MCF 10A (cell line): ENCODE results near the gene C10orf62. TPM values are rescaled to one million over a fixed set of nuclear protein-coding genes. Genes with fewer than 3 reads are reported as not detected.

Experiments used
- BruUV-seq: library from RNA; stranded (reverse); fragments of 400-500 nt; replicated peaks from 2 replicates; lab custom pipeline; 2021; lab: Mats Ljungman, UMichigan
- CTCF ChIA-PET: fragments of 300-600 bp; sonication (Branson Sonifier 250); formaldehyde crosslinking; extraction: SDS; loops from one replicate; lab custom pipeline; 2021; ENCODE audit warnings: antibody characterized with exemption, inconsistent platforms; lab: Yijun Ruan, JAX
- POLR2A ChIA-PET: fragments of 300-600, 350-650 bp; sonication (Branson Sonifier 250); formaldehyde crosslinking; extraction: SDS; loops from one replicate; lab custom pipeline; 2020; ENCODE audit warnings: antibody characterized with exemption, inconsistent platforms; lab: Yijun Ruan, JAX
- DNase-seq: peaks from one replicate; pipeline ENCODE4 v3.0.0-alpha.2; 2018; ENCODE audit not compliant: unreplicated experiment
- H3K27ac Mint-ChIP-seq: one replicate; pipeline ENCODE4 v1.8.0; 2022; ENCODE audit warnings: mild to moderate bottlenecking, low read depth, mixed read lengths; ENCODE audit not compliant: unreplicated experiment
- H3K27me3 Mint-ChIP-seq: one replicate; pipeline ENCODE4 v1.8.0; 2022; ENCODE audit warnings: mixed read lengths; ENCODE audit not compliant: insufficient read depth, unreplicated experiment
- H3K36me3 Mint-ChIP-seq: one replicate; pipeline ENCODE4 v1.8.0; 2022; ENCODE audit warnings: mild to moderate bottlenecking, moderate library complexity, mixed read lengths; ENCODE audit not compliant: insufficient read depth, unreplicated experiment
- H3K4me1 Mint-ChIP-seq: one replicate; pipeline ENCODE4 v1.8.0; 2022; ENCODE audit warnings: mixed read lengths; ENCODE audit not compliant: insufficient read depth, unreplicated experiment
- H3K4me3 Mint-ChIP-seq: one replicate; pipeline ENCODE4 v1.8.0; 2022; ENCODE audit warnings: mild to moderate bottlenecking, moderate library complexity, mixed read lengths; ENCODE audit not compliant: unreplicated experiment
- H3K9me3 Mint-ChIP-seq: one replicate; pipeline ENCODE4 v1.8.0; 2022; ENCODE audit warnings: mixed read lengths; ENCODE audit not compliant: unreplicated experiment
- intact Hi-C: fragments of 100-400 bp; cut with micrococcal nuclease; formaldehyde crosslinking; loops from 2 replicates; pipeline ENCODE4 v1.14.1; 2022
- total RNA-seq: library from RNA; stranded (reverse); gene quantifications from 2 replicates; pipeline ENCODE4 v1.2.3, GENCODE V29; 2022
- TF ChIP-seq, protein P1 (sequence below): fragments of 200-600 bp; IDR thresholded peaks from one replicate; pipeline ENCODE4 v1.8.0; 2022; ENCODE audit warnings: antibody characterized with exemption, mild to moderate bottlenecking; ENCODE audit not compliant: unreplicated experiment

Gene C10orf62
- total RNA-seq, 1 experiment from 2014 or later: 0.26 TPM

DNA sequence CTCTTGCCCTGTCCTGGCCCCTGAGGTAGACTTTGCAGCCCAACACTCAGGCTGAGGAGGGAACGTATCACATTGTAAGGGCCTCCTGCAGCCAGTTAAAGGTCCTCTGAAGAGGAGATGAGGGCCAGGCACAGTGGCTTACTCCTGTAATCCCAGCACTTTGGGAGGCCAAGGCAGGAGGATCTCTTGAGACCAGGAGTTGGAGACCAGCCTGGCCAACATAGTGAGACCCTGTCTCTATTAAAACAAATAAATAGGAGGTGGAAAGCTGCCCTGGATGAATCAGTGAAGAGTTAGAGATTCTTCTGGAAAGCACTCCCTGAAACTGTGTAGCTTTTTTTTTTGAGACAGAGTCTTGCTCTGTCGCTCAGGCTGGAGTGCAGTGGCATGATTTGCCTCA is 2.3 kb upstream of the C10orf62 start:
- H3K4me1 Mint-ChIP-seq: peaks cover 22% of the 10 kb centered on the region
- ChIA-PET CTCF (interaction anchor here (0.9 to 1.5 kb wide), 3 partner anchors 11 to 25 kb away, joined by 3 to 12 read pairs (median 4); no protein-coding TSS in a partner anchor), POLR2A (interaction anchor here (0.6 to 1.3 kb wide), 3 partner anchors 9 to 74 kb away, joined by 3 to 6 read pairs (median 4); no protein-coding TSS in a partner anchor)
- no peaks in the 10 kb centered on the region for H3K9me3 Mint-ChIP-seq
- TF ChIP-seq, protein P1, sequence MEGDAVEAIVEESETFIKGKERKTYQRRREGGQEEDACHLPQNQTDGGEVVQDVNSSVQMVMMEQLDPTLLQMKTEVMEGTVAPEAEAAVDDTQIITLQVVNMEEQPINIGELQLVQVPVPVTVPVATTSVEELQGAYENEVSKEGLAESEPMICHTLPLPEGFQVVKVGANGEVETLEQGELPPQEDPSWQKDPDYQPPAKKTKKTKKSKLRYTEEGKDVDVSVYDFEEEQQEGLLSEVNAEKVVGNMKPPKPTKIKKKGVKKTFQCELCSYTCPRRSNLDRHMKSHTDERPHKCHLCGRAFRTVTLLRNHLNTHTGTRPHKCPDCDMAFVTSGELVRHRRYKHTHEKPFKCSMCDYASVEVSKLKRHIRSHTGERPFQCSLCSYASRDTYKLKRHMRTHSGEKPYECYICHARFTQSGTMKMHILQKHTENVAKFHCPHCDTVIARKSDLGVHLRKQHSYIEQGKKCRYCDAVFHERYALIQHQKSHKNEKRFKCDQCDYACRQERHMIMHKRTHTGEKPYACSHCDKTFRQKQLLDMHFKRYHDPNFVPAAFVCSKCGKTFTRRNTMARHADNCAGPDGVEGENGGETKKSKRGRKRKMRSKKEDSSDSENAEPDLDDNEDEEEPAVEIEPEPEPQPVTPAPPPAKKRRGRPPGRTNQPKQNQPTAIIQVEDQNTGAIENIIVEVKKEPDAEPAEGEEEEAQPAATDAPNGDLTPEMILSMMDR: no peak
- no peaks in the 10 kb centered on the region for H3K27me3 Mint-ChIP-seq
- no peak overlapping the region for H3K4me3 Mint-ChIP-seq
- peaks cover 5% of the 10 kb centered on the region for H3K36me3 Mint-ChIP-seq
- DNase-seq: no peak
- intact Hi-C loops: no loop called here
- BruUV-seq: no TSS peak
- no peak overlapping the region for H3K27ac Mint-ChIP-seq

DNA sequence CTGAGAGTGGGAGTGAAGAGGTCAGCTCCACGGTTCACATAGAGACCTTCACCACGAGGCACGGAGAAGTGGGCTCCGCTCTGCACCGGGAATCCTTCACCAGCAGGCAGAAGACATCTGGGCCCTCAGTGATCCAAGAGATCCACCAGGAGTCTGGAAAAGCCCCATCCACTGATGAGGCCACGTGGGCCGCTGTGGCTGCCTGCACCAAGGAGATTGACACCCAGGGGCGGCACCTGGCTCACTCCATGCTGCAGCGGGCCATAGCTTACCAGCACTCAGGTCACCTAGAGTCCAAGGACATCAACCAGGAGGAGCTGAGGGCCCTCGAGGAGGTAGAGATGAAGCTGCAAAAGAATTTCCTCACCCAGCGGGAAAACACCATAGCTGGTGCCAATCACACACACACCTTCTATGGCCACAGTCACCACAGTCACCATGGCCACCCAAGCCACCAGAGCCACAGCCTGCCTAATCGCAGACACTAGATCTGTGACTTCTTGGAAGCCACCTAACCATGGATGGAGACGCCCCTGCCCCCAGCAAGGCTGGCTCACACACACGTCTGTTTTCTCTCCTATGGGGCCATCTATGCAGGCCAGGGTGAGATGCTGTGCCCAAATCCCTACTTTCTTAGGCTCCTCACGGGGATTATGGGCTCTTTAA is 694 bp downstream of the C10orf62 start:
- Mint-ChIP-seq H3K36me3 (peaks cover 5% of the 10 kb centered on the region), H3K4me3 (no peak overlapping the region), H3K27me3 (no peaks in the 10 kb centered on the region), H3K9me3 (no peaks in the 10 kb centered on the region), H3K27ac (no peak overlapping the region), H3K4me1 (peaks cover 7% of the 10 kb centered on the region)
- CTCF ChIA-PET: interaction anchor here (1.4 to 5.0 kb wide), 3 partner anchors 15 to 22 kb away, joined by 3 to 20 read pairs (median 7); partner anchors contain the start of gene ANKRD2
- intact Hi-C loops: no loop called here
- POLR2A ChIA-PET: interaction anchor here (1.3 kb wide), 1 partner anchor 18 kb away, joined by 3 read pairs; the partner anchor contains the start of gene ANKRD2
- no TSS peak for BruUV-seq
- no peak for DNase-seq
- TF ChIP-seq, protein P1: no peak

DNA sequence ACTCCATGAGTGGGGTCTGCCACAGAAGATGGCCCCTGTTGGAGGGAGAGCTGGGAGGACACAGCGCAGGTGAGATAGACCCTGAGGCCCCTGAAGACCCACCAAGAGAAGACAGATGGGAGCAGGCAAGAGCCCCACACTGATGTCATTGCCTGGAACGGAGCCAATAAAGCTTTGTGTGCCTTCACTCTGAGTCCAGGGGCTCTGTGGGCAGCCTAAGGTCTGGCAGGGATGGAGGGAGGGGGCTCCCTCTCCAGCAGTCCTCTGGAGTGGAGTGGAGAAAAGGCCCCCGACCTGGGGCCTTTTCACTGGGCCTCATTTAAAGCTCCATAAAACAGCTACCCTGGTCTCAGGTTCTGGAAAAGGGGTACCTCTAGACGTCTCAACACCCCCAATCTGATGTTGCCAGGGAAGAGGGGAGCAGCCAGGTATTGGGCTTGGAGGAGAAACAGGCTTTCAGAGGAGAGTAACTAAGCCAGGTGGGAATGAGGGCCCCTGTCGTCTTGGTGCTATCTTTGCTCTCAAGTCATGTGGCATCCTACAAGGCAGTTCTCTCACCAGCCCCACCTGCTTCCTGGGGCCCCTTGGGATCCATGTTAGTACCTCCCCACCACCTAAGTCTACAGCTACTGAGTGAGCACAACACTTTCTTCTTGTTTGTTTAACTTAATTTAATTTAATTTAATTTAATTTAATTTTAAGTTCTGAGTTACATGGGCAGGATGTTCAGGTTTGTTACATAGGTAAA is 1.4 kb downstream of the C10orf62 start:
- no TSS peak for BruUV-seq
- Mint-ChIP-seq H3K4me1 (peaks cover 3% of the 10 kb centered on the region), H3K27ac (no peak overlapping the region), H3K9me3 (no peaks in the 10 kb centered on the region), H3K36me3 (peaks cover 5% of the 10 kb centered on the region), H3K27me3 (no peaks in the 10 kb centered on the region), H3K4me3 (no peak overlapping the region)
- TF ChIP-seq, protein P1: no peak
- POLR2A ChIA-PET: interaction anchor here (0.8 to 1.3 kb wide), 3 partner anchors 16 to 50 kb away, joined by 3 to 7 read pairs (median 4); partner anchors contain the start of gene ANKRD2
- CTCF ChIA-PET: interaction anchor here (0.6 to 5.0 kb wide), 5 partner anchors 15 to 123 kb away, joined by 3 to 20 read pairs (median 6); partner anchors contain the start of gene ANKRD2
- intact Hi-C loops: no loop called here
- no peak for DNase-seq

DNA sequence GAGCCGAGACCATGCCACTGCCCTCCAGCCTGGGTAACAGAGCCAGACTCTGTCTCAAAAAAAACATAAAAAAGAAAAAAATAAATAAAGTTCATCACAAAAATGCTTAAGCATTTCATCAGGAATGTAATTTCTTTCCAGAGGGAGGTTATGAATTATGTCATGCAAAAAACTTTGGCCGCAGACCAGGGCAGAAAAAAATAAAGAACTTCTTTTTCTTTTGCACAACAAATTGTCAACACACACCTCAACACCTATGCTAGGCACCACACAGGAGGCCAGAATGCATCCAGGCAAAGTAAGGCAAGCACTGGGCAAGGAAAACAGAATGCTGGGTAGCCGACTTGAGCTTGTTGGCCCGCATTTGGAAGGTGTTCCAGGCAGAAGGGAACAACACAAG is 3.9 kb downstream of the C10orf62 start:
- POLR2A ChIA-PET: interaction anchor here (1.1 to 1.5 kb wide), 2 partner anchors 9 to 15 kb away, joined by 3 to 5 read pairs; partner anchors contain the start of gene HOGA1
- no peak overlapping the region for H3K27ac Mint-ChIP-seq
- TF ChIP-seq, protein P1: no peak
- no TSS peak for BruUV-seq
- no peak overlapping the region for H3K4me3 Mint-ChIP-seq
- H3K36me3 Mint-ChIP-seq: peaks cover 5% of the 10 kb centered on the region
- intact Hi-C loops: no loop called here
- H3K4me1 Mint-ChIP-seq: peaks cover 28% of the 10 kb centered on the region
- DNase-seq: no peak
- H3K27me3 Mint-ChIP-seq: no peaks in the 10 kb centered on the region
- no peaks in the 10 kb centered on the region for H3K9me3 Mint-ChIP-seq
- CTCF ChIA-PET: interaction anchor here (0.6 to 5.0 kb wide), 5 partner anchors 10 to 115 kb away, joined by 3 to 20 read pairs (median 3); partner anchors contain the start of genes ANKRD2 and HOGA1
